RWPE1 (cell line): ENCODE data around the gene ACAD9.

Source experiments
- CTCF ChIA-PET: fragments of 350-600 bp; sonication (Branson Sonifier 250); formaldehyde crosslinking; extraction: SDS; loops from one replicate; lab custom pipeline; 2021; lab: Yijun Ruan, JAX
- POLR2A ChIA-PET: fragments of 400-600 bp; formaldehyde crosslinking; extraction: SDS; loops from one replicate; lab custom pipeline; 2020; ENCODE audit warnings: antibody characterized with exemption; ENCODE audit not compliant: low non-redundant PET; lab: Yijun Ruan, JAX
- DNase-seq: peaks from one replicate; pipeline ENCODE4 v3.0.0; 2012; ENCODE audit warnings: low spot score
- H3K27ac ChIP-seq: fragments of 450-650 bp; 2 replicates; pipeline ENCODE4 v1.5.1; 2017
- CTCF ChIP-seq: fragments of 450-650 bp; conservative IDR thresholded peaks from 2 replicates; pipeline ENCODE4 v1.5.1; 2017; ENCODE audit warnings: low read depth, mild to moderate bottlenecking

The ACAD9 gene

GRCh38 chr3:128932516-128933212 lies 53.2 kb downstream of the ACAD9 start:
- TF ChIP-seq CTCF = no peak
- no peak for DNase-seq
- POLR2A ChIA-PET = no interaction called here
- CTCF ChIA-PET = interaction anchor here (0.5 to 0.6 kb wide), 2 partner anchors 54 to 507 kb away, joined by 3 read pairs; partner anchors contain the start of genes IFT122 and MBD4
- H3K27ac ChIP-seq = no peak overlapping the region

GRCh38 chr3:128933213-128933921 lies 53.9 kb downstream of the ACAD9 start:
- ChIA-PET POLR2A (no interaction called here), CTCF (interaction anchor here (0.6 kb wide), 1 partner anchor 506 kb away, joined by 3 read pairs; the partner anchor contains the start of genes IFT122 and MBD4)
- DNase-seq = no peak
- TF ChIP-seq CTCF = no peak
- no peak overlapping the region for H3K27ac ChIP-seq

- CTCF ChIA-PET = no interaction called here
- POLR2A ChIA-PET = no interaction called here
These were observed 54.5 kb downstream of the ACAD9 start for GRCh38 chr3:128933922-128934253.

GRCh38 chr3:128935922-128936321 lies 56.5 kb downstream of the ACAD9 start:
- CTCF ChIA-PET = interaction anchor here (0.9 to 1.7 kb wide), 2 partner anchors 34 to 318 kb away, joined by 3 to 9 read pairs; no protein-coding TSS in a partner anchor

More at GRCh38 chr3:128933922-128934253, 54.5 kb downstream of the ACAD9 start:
- no peak for TF ChIP-seq CTCF
- DNase-seq = no peak
- no peak overlapping the region for H3K27ac ChIP-seq

GRCh38 chr3:128936341-128936740 lies 56.9 kb downstream of the ACAD9 start:
- TF ChIP-seq CTCF = no peak
- ChIA-PET POLR2A (no interaction called here), CTCF (interaction anchor here (0.9 to 1.7 kb wide), 2 partner anchors 34 to 319 kb away, joined by 3 to 9 read pairs; no protein-coding TSS in a partner anchor)
- DNase-seq = no peak
- H3K27ac ChIP-seq = no peak overlapping the region

More at GRCh38 chr3:128935922-128936321, 56.5 kb downstream of the ACAD9 start:
- no peak for TF ChIP-seq CTCF
- no peak overlapping the region for H3K27ac ChIP-seq
- no peak for DNase-seq
- POLR2A ChIA-PET = no interaction called here

- DNase-seq = no peak
- CTCF ChIA-PET = no interaction called here
- no peak for TF ChIP-seq CTCF
- no peak overlapping the region for H3K27ac ChIP-seq
- POLR2A ChIA-PET = no interaction called here
These were observed 60.8 kb downstream of the ACAD9 start for GRCh38 chr3:128940252-128940651.
